Endothelial cell of umbilical vein (primary cell): ENCODE data around the gene KCNIP1. TPM values are rescaled to one million over a fixed set of nuclear protein-coding genes. Genes with fewer than 3 reads are reported as not detected.

Source experiments
- BruUV-seq: library from RNA; stranded (reverse); fragments of 400-500 nt; replicated peaks from 2 replicates; lab custom pipeline; 2021; lab: Mats Ljungman, UMichigan
- CTCF ChIA-PET: fragments of 300-600, 350-600 bp; sonication (Branson Sonifier 250); formaldehyde crosslinking; loops from one replicate; lab custom pipeline; 2021; ENCODE audit warnings: antibody characterized with exemption, inconsistent platforms; lab: Charles Lee
- POLR2A ChIA-PET: fragments of 300-600, 350-600 bp; sonication (Branson Sonifier 250); formaldehyde crosslinking; loops from one replicate; lab custom pipeline; 2021; ENCODE audit warnings: antibody characterized with exemption, inconsistent platforms; lab: Charles Lee
- DNase-seq: peaks from one replicate; pipeline ENCODE4 v3.0.0-alpha.2; 2011; ENCODE audit warnings: low read depth, low spot score
- FAIRE-seq: peaks from 2 replicates; lab custom pipeline; 2011; peaks lifted over from hg19 to GRCh38; lab: Jason Lieb, UNC
- H2AFZ ChIP-seq: 2 replicates; pipeline ENCODE4 v1.6.0; 2012; ENCODE audit warnings: low read depth, low read length, control low read depth, inconsistent platforms
- H3K27ac ChIP-seq: 2 replicates; pipeline ENCODE4 v1.5.1; 2011; ENCODE audit warnings: low read depth, mild to moderate bottlenecking, control low read depth, low read length, moderate library complexity; ENCODE audit not compliant: insufficient read depth
- H3K27me3 ChIP-seq, 2 experiments: 2 replicates each; pipeline versions ENCODE4 v1.6.0 to v1.6.1; 2011; ENCODE audit warnings: low read length in 2 of 2, mixed read lengths in 1 of 2; ENCODE audit not compliant: control insufficient read depth in 2 of 2, insufficient read depth in 2 of 2
- H3K36me3 ChIP-seq, 2 experiments: 2 replicates in 1 of 2; 3 replicates in 1 of 2; pipeline ENCODE4 v1.5.1; 2011; ENCODE audit warnings: low read length in 2 of 2, mild to moderate bottlenecking in 1 of 2, moderate library complexity in 1 of 2; ENCODE audit not compliant: control insufficient read depth in 2 of 2, insufficient read depth in 2 of 2; ENCODE audit errors: extremely low read depth in 1 of 2
- H3K4me1 ChIP-seq: 3 replicates; pipeline ENCODE4 v1.5.1; 2011; ENCODE audit warnings: mild to moderate bottlenecking, low read length; ENCODE audit not compliant: control insufficient read depth, insufficient read depth; ENCODE audit errors: extremely low read depth
- H3K4me2 ChIP-seq: 2 replicates; pipeline ENCODE4 v1.6.1; 2011; ENCODE audit warnings: low read length, control low read depth, mixed read lengths; ENCODE audit not compliant: insufficient read depth
- H3K4me3 ChIP-seq, 3 experiments: fragments of 200-600 bp in 1 of 3; sonication (generic), shearing (Covaris generic) in 1 of 3; replicated peaks in 1 of 3; 2 replicates each; pipeline ENCODE4 v1.5.1; 2011 to 2016; ENCODE audit warnings: control low read depth in 3 of 3, low read length in 3 of 3, mild to moderate bottlenecking in 2 of 3, inconsistent platforms in 1 of 3, low read depth in 1 of 3, moderate library complexity in 1 of 3; ENCODE audit not compliant: insufficient read depth in 1 of 3
- H3K79me2 ChIP-seq: 2 replicates; pipeline ENCODE4 v1.6.0; 2012; ENCODE audit warnings: low read length, inconsistent platforms; ENCODE audit not compliant: control insufficient read depth, insufficient read depth
- H3K9ac ChIP-seq: replicated peaks from 2 replicates; pipeline ENCODE3; 2011; ENCODE audit warnings: low read length, control low read depth; ENCODE audit not compliant: insufficient read depth; ENCODE audit errors: extremely low read depth
- H3K9me1 ChIP-seq: replicated peaks from 3 replicates; pipeline ENCODE4 v1.6.0; 2011; ENCODE audit warnings: mild to moderate bottlenecking, low read length; ENCODE audit not compliant: control insufficient read depth, insufficient read depth; ENCODE audit errors: extremely low read depth
- H3K9me3 ChIP-seq: replicated peaks from 2 replicates; pipeline ENCODE4 v1.5.1; 2012; ENCODE audit warnings: low read length, inconsistent platforms; ENCODE audit not compliant: control insufficient read depth, insufficient read depth
- H4K20me1 ChIP-seq: replicated peaks from 2 replicates; pipeline ENCODE3; 2011; ENCODE audit warnings: mild to moderate bottlenecking, low read length; ENCODE audit not compliant: control insufficient read depth, insufficient read depth; ENCODE audit errors: extremely low read depth
- EZH2 ChIP-seq: IDR thresholded peaks from 2 replicates; pipeline ENCODE4 v1.6.1; 2012; ENCODE audit warnings: borderline replicate concordance, low read depth, mild to moderate bottlenecking, moderate library complexity, low read length, inconsistent platforms; ENCODE audit not compliant: severe bottlenecking
- FOS ChIP-seq: IDR thresholded peaks from 2 replicates; pipeline ENCODE4 v1.6.1; 2011; ENCODE audit warnings: mild to moderate bottlenecking, low read length, moderate library complexity, borderline replicate concordance; ENCODE audit not compliant: insufficient read depth
- GATA2 ChIP-seq: IDR thresholded peaks from 2 replicates; pipeline ENCODE4 v1.7.0; 2011; ENCODE audit warnings: low read depth, mild to moderate bottlenecking, moderate library complexity, mixed read lengths, low read length; ENCODE audit not compliant: insufficient read length, insufficient read depth
- JUN ChIP-seq: IDR thresholded peaks from 2 replicates; pipeline ENCODE4 v1.6.1; 2011; ENCODE audit warnings: borderline replicate concordance, low read depth; ENCODE audit not compliant: insufficient read length, insufficient read depth
- MAX ChIP-seq: IDR thresholded peaks from 2 replicates; pipeline ENCODE4 v1.6.1; 2011; ENCODE audit not compliant: insufficient read depth, insufficient read length
- MYC ChIP-seq: IDR thresholded peaks from one replicate; pipeline ENCODE4 v1.6.1; 2011; ENCODE audit warnings: mild to moderate bottlenecking, low read depth, low read length
- POLR2A ChIP-seq: IDR thresholded peaks from 2 replicates; pipeline ENCODE4 v1.6.1; 2012; ENCODE audit warnings: low read depth, mild to moderate bottlenecking, control low read depth, low read length
- POLR2AphosphoS5 ChIP-seq: IDR thresholded peaks from 2 replicates; pipeline ENCODE4 v1.6.1; 2012; ENCODE audit warnings: low read depth, mild to moderate bottlenecking, control low read depth, low read length, moderate library complexity; ENCODE audit not compliant: insufficient read depth
- dilution Hi-C: fragments of 300-500 bp; cut with MboI; formaldehyde crosslinking; loops from one replicate; pipeline ENCODE4 v1.15.0; 2019; ENCODE audit warnings: low sequenced_read_pairs; ENCODE audit not compliant: extremely low pct_ligation_motif_present
- intact Hi-C: fragments of 100-400 bp; cut with micrococcal nuclease; formaldehyde crosslinking; loops from one replicate; pipeline ENCODE4 v1.10.0; 2022
- polyA plus RNA-seq, 4 experiments: library from polyadenylated mRNA; depleted of rRNA in 3 of 4; stranded (reverse) in 3 of 4; unstranded in 1 of 4; fragments of >200 nt; gene quantifications; 2 replicates each; pipeline versions ENCODE4 v1.2.1 to v1.2.3, GENCODE V29; 2011 to 2012; ENCODE audit warnings: missing spikeins in 1 of 4
- total RNA-seq: library from RNA; stranded (reverse); gene quantifications from 2 replicates; pipeline ENCODE4 v1.2.3, GENCODE V29; 2021
- TF ChIP-seq, protein P1 (sequence below), 2 donors: IDR thresholded peaks; 1 replicate in 1 of 2; 2 replicates in 1 of 2; pipeline ENCODE4 v1.5.1; 2011; ENCODE audit warnings: low read length in 2 of 2, mild to moderate bottlenecking in 2 of 2, moderate library complexity in 2 of 2, control low read depth in 1 of 2, inconsistent platforms in 1 of 2, low read depth in 1 of 2; ENCODE audit not compliant: insufficient read depth in 1 of 2; ENCODE audit errors: extremely low read depth in 1 of 2

The KCNIP1 gene
- total and polyA plus RNA-seq, 2 donors (not counting 3 experiments of a cell fraction or from before 2014, with no cell fraction given) = 0.15 TPM; not detected in 1

- no peaks in the 10 kb centered on the region for H4K20me1 ChIP-seq
- no peak overlapping the region for H3K4me3 ChIP-seq
- no peaks in the 10 kb centered on the region for H3K9me1 ChIP-seq
- ChIA-PET CTCF (interaction anchor here (0.6 to 5.2 kb wide), 36 partner anchors 11 to 706 kb away, joined by 3 to 112 read pairs (median 4); no protein-coding TSS in a partner anchor), POLR2A (no interaction called here)
- peaks cover 13% of the 10 kb centered on the region for H3K4me1 ChIP-seq
- no peaks in the 10 kb centered on the region for H3K79me2 ChIP-seq
- H3K4me2 ChIP-seq = no peak overlapping the region
- peaks cover 2 to 5% of the 10 kb centered on the region in 2 experiments for H3K27me3 ChIP-seq
- H3K9ac ChIP-seq = no peak overlapping the region
- intact Hi-C loops (loop anchor here (1.0 to 2.0 kb wide), 5 partner anchors 71 to 705 kb away; no protein-coding TSS in a partner anchor), dilution Hi-C loops (no loop called here)
- no peaks in the 10 kb centered on the region for H3K36me3 ChIP-seq
- H2AFZ ChIP-seq = no peak overlapping the region
- BruUV-seq = no TSS peak
- FAIRE-seq (no peak), DNase-seq (no peak)
- TF ChIP-seq MYC = no peak
- TF ChIP-seq FOS = no peak
- TF ChIP-seq, protein P1, sequence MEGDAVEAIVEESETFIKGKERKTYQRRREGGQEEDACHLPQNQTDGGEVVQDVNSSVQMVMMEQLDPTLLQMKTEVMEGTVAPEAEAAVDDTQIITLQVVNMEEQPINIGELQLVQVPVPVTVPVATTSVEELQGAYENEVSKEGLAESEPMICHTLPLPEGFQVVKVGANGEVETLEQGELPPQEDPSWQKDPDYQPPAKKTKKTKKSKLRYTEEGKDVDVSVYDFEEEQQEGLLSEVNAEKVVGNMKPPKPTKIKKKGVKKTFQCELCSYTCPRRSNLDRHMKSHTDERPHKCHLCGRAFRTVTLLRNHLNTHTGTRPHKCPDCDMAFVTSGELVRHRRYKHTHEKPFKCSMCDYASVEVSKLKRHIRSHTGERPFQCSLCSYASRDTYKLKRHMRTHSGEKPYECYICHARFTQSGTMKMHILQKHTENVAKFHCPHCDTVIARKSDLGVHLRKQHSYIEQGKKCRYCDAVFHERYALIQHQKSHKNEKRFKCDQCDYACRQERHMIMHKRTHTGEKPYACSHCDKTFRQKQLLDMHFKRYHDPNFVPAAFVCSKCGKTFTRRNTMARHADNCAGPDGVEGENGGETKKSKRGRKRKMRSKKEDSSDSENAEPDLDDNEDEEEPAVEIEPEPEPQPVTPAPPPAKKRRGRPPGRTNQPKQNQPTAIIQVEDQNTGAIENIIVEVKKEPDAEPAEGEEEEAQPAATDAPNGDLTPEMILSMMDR (IDR thresholded peaks at IDR 0.05; ENCODE audit: extremely low read depth in 1 of 2, insufficient read depth in 1 of 2, low read depth in 1 of 2, low read length in 2 of 2) = no peak
- TF ChIP-seq POLR2AphosphoS5 = no peak
- TF ChIP-seq JUN = no peak
- no peak for TF ChIP-seq MAX
- no peak for TF ChIP-seq EZH2
- TF ChIP-seq POLR2A = no peak
- no peak for TF ChIP-seq GATA2
- H3K27ac ChIP-seq = no peak overlapping the region
- no peaks in the 10 kb centered on the region for H3K9me3 ChIP-seq
These were observed 134.2 kb downstream of the KCNIP1 start for GRCh38 chr5:170638051-170638450.
